HL-60/S4 (cell line): Measurements from ENCODE around the gene FIBCD1.

Source experiments
- in situ Hi-C: fragments of 300-500 bp; cut with MboI; formaldehyde crosslinking; loops from 2 replicates; pipeline ENCODE4 v1.14.3; 2022; ENCODE audit warnings: low sequenced_read_pairs

Gene FIBCD1

DNA sequence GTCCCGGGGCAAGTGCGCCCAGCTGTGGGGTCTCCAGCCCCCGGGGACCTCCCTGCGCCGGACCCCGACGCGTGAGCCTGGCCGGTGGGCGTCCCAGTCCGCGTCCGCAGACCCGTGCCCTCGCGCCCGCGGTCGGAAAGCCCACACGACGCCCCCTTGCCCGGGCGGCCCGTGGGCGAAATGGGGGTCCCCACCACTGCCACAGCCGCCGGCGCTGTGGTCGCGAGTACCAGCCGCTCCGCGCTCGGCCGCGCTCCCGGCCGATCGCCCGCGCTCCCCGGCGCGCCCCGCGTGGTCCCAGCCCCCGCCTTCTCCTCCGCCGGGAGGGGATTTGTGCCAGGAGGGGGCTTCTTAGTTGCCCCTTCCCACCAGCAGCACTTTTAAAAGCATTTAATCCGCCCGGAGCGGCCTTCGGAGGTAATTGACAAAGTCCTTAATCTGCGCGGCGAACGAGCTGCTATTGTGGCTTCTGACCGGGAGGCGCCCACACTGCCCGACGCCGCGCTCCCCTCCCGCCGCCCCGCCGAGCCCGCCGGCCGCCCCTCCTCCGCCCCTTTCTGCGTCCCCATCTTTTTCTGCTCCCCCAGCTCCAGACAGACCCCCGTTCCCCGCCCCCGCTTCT, 469 bp upstream of the FIBCD1 start:
- in situ Hi-C loops: no loop called here

GRCh38 chr9:130938184-130938651, 829 bp downstream of the FIBCD1 start:
- in situ Hi-C loops: no loop called here

DNA sequence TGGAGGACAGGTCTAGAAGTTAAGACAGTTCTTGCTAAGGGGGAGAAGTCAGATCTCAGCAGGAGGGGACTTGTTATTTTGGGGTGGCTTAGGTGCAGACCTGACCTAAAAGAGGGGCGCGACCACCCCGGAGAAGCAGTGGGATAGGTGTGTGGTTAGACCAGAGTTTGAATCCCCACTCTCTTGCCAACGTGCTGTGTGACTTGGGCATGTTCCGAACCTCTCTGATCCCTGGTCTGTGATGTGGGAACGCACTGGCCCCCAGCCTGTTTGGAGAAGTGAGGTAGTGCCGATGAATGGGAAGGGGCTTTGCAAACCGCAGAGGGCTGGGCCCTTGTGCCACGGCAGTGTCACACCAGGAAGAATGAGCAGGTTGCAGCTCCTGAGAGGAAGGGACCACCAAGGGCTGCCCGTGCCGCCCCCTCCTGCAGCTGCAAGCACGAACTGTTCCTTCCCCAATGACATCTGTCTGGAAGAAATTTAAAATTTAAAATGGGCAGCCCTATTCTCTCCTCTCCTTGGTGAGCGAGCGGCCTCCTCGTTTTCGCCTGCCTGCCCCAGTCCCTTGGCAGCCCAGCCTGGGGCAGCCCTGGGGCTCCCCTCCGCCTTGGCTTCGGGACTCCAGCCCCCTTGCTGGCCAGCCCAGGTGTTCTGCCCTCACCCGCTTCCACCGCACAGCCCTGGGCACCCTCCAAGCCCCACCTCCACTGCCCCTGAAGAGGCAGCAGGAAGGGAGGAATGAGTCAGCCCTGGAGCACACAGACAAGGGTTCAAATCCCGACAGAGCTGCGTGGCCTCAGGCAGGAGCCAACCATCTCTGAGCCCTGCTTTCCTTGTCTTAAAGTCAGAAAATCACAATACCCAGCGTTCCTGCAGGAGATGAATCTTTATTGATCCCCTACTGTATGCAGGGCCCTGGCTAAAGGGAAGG, 1.6 kb downstream of the FIBCD1 start:
- in situ Hi-C loops: no loop called here

GRCh38 chr9:130936285-130937117, 2.5 kb downstream of the FIBCD1 start:
- in situ Hi-C loops: no loop called here

- in situ Hi-C loops: no loop called here
These were observed 3.3 kb downstream of the FIBCD1 start for GRCh38 chr9:130935648-130936271.

DNA sequence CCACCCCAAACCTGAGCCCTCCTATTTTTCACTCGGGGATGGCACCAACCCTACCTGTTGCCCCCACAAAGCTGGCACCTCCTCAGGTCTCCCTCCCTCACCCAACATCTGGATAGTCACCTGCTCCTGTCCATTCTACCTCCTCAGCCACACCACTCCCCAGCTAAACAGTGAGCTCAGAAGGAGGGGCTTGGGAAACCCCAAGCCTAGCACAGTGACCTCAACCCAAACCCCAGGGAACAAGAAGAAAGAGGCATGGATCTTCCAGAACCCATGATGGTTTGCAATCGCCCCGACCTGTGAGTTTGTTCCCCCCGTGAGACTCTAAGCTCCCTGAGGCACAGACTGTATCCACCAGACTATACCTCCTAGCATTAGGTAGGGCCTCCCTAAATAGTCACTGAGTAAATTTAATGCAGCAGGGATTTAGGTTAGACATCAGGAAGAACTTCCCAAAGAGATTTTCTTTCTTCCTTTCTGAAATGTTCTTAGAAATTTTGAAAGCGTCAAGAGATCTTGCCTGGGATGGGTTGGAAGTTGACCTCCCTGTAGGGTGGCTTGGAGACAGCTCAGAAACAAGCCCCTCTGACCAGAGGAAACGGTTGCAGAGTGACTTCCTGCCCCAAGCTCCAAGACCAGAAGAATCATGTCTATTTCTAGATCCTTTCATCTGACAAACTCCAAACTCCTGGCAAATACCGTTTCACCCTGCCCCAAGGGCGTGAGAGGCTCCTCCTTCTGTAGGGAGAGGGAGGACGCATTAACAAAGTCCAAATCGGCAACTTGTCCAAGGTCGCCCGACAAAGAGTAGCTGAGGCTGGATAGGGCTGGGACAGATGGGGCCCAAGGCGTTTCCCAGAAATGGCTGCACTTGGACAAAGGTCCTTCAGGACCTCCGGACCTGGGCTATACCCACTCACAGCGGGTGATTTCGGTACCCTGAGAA, 4.1 kb downstream of the FIBCD1 start:
- in situ Hi-C loops: no loop called here

DNA sequence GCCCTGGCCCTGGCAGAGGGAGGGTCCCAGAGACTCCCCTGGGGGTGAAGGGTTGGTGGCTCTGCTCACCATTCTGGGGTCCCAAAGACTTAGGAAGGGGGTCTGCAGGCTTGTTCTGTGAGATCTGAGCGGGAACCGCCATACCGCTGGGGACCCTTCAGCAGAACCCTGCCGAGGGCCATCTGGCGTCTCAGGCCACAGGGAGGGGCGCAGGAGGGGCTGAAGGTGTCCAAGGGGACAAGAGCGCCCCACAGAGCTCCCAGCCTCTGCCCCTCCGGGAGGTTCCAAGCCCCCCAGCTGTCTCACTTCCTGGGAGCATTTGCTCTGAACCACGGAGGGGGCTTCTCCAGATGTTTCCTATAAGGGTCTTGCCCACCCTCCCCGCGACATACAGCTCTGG, 4.8 kb downstream of the FIBCD1 start:
- in situ Hi-C loops: no loop called here

GRCh38 chr9:130933114-130934046, 5.7 kb downstream of the FIBCD1 start:
- in situ Hi-C loops: no loop called here

GRCh38 chr9:130932255-130933079, 6.6 kb downstream of the FIBCD1 start:
- in situ Hi-C loops: no loop called here

DNA sequence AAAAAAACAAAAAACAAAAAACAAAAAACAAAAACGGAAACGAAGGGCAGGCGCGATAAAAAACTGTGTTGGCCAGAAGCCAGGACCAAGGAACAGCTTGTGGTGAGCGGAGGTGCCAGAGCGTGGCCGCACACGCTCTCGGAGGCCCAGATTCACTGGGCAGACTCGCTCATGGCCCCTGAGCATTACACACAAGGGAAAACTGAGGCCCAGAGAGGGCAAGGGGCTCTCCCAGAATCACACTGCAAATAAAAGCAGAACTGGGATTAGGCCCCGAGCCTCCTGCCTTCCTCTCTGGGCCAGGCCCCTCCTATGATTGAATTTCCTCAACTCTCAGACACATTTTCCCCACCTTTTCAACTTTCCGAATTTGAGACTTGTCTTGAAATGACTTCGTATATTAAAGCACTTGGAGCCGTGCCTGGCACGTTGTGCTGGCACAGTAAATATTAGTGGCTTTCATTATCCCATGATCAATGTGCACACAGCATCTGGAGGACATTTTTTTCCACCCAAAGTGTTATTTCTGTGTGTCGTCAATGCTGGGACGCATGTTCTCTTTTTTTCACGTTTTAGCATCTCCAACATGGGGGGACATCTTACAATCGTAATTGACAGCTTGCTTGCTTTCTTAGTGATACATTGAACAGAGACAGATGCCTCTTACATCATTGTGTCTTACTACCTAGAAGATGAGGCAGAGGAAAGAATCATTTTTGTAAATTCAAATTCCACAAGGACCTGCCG, 7.4 kb downstream of the FIBCD1 start:
- in situ Hi-C loops: no loop called here

DNA sequence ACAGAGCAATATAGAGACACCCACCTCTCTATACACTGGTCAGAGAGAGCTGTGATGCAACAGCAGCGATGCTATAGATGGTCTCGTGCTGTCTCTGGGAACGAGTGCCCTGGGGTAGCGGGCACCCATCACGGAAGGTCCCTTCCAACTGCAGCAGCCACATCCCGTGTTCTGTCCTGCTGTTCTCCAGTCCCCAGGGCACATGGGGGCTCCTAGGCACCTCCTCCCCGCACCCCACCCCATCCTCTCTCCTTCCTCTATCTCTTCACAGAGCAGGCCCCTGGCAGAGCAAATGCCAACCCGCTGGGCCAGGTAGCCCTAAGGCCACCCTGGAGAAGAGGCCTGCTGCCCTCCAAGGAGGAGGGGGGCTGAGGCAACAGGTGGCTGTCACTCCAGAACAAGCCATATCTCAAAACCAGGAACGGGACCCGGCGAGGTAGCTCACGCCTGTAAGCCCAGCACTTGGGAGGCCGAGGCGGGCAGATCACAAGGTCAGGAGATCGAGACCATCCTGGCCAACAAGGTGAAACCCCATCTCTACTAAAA, 8.2 kb downstream of the FIBCD1 start:
- in situ Hi-C loops: no loop called here

- in situ Hi-C loops: no loop called here
These were observed 8.8 kb downstream of the FIBCD1 start for GRCh38 chr9:130930132-130930803.

- in situ Hi-C loops: no loop called here
These were observed 9.4 kb downstream of the FIBCD1 start for GRCh38 chr9:130929571-130930038.

GRCh38 chr9:130927995-130928900, 10.8 kb downstream of the FIBCD1 start:
- in situ Hi-C loops: no loop called here

- in situ Hi-C loops: no loop called here
These were observed 11.7 kb downstream of the FIBCD1 start for GRCh38 chr9:130927338-130927737.
